Activated CD4-positive, alpha-beta T cell treated with anti-CD3 and anti-CD28 coated beads, Interleukin-2, amount 50 U/mL, for 1 hour (primary cell): ENCODE measurements around the gene CEP350.
"Not testable (repeated sequence)": the region's sequence is repeated elsewhere in the genome, so short reads cannot be mapped to it uniquely, and the experiment has no call there.

Source experiments
- DNase-seq: peaks from one replicate; pipeline ENCODE4 v3.0.0-alpha.2; 2020

Gene CEP350

DNA sequence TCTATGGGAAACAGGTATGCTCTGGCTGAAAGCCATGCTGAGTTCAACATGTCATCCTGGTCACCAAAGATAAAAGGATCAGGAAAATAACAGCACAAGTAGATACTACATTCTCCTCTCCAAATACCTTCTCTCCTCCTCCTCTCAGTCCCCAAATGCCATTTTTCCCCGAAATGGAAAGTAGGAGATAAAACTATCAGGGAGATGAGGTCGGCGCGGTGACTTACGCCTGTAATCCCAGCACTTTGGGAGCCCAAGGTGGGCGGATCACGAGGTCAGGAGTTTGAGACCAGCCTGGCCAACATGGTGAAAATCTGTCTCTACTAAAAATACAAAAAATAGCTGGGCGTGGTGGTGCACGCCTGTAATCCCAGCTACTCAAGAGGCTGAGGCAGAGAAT is 179.1 kb downstream of the CEP350 start:
- DNase-seq, result not testable (repeated sequence)

DNA sequence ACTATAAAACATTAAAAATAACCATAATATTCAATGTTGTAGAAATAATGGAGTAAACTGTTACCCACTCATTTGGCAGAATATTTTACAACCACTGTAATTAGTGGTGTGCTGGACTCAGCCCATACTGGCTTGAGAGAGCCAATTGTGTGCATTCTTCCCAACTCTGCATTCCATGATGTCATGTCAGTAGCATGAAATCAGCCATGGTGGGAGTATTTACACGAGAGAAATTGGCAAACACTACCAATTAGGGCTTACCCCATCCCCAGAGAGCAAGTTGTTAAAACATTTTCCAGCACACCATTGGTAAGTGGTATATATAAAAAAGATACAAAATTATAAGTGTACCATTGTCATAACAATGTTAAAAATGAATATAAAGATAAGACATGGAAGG is 180.9 kb downstream of the CEP350 start:
- no peak for DNase-seq

DNA sequence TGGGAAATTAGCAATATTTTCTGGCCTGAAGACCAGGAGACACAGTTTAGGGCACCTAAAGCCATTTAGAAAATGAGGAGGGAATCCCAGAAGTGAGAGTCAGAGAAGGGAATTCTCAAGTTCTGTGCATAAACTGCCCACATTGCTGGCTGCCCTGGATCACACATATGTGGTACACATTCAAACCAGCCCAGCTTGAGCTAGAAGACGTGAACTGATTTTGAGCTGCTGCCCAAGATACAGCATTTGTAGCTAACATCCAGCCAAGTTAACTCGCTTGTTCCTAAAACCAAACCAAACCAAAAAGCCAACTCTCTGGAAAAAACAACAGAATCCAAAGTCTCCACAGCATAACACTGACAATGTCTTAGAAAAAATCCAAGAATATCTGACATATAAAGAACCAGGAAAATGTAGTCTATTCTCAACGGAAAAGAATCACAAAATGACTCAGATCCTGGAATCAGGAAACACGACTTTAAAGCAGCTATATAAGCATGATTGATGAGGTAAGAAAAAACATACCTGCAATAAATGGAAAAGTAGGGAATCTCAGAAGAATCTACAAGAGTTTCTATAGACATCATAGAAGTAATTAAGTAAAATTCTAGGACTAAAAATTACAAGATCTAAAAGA is 181.8 kb downstream of the CEP350 start:
- no peak for DNase-seq

- no peak for DNase-seq
Observed at GRCh38 chr1:180136968-180137356, 182.4 kb downstream of the CEP350 start.

- no peak for DNase-seq
Observed at GRCh38 chr1:180137776-180138175, 183.2 kb downstream of the CEP350 start.

- DNase-seq, result no peak
Observed at GRCh38 chr1:180141381-180141934, 186.8 kb downstream of the CEP350 start.

DNA sequence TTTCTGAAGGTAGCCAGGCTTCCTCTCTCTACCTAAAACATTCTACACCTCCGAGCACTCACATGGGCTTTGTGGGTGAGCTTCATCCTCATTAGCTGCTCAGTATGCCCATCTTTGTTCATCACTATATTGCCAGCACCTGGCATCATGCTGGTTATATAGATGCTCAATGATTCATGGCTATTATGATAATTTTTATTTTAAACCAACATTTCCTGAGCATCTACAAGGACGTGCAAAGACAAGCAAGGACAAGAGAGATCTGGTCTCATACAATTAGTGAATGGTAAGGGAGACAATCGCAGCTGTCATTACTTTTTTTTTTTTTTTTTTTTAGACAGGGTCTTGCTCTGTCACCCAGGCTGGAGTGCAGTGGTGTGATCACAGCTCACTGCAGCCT is 188.7 kb downstream of the CEP350 start:
- no peak for DNase-seq

GRCh38 chr1:180144659-180145357 is 190.2 kb downstream of the CEP350 start:
- DNase-seq, result no peak

DNA sequence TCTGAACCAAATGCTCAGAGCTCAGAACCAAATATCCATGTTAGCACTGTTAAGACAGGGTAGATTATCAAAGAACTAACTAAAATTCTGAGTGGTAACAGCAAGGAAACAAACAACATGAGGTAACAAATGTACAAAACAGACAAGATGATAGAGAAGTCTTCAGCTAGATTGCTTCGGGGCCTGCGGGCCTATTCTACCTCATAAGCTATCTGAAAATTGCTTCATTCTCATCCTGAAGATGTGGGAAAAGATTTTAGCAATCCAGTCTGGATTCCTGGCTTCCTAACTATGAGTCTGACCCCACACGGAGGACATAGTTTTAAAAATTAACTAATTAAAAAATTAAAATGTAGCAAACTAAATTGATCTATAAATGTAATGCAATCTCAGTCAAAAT is 190.8 kb downstream of the CEP350 start:
- DNase-seq, result no peak

DNA sequence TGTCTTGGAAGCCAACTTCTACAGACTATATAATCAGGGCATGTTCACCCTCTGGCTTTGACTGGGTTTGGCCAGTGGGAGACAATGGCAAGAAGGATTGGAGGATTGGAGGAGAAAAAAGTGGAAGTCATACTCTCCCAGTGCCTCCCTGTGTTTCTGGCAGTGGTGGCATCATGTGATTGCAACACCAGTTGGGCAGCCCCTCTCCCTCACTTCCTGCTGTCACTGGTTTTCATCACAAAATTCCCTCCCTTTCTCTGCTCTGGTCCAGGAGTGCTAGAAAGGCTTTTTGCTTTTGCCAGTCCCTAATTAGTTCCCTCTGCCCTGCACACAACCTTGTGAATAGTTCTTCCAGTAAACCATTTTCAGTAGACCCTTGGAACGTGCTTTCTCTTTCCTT is 196.4 kb downstream of the CEP350 start:
- no peak for DNase-seq

GRCh38 chr1:180151508-180151907 is 196.9 kb downstream of the CEP350 start:
- DNase-seq, result no peak

- no peak for DNase-seq
Observed at GRCh38 chr1:180152588-180152987, 198.0 kb downstream of the CEP350 start.

GRCh38 chr1:180153032-180153431 is 198.4 kb downstream of the CEP350 start:
- DNase-seq, result no peak

DNA sequence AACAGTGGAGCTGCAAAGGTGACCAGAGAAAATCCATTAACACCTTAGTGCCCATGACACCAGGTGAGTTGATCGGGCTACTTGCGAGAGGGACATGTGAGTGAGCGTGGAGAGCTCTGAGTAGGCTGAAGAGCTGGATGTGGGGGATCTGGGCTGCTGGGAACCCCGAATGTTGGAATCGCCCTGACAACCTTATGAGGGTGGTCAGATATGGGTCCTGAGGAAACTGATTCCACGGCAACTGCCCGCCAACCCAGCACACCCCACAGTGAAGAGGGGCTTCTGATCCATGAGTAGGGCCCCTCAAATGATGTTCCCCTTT is 199.4 kb downstream of the CEP350 start:
- DNase-seq, result no peak

- peak; percentile 86 for DNase-seq
Observed at GRCh38 chr1:180154325-180155181, 199.9 kb downstream of the CEP350 start, which contains the start of gene QSOX1. Gene QSOX1 (plus strand): TSS chr1:180154869. CDS start chr1:180154908, 39 bp downstream.

- peak; percentile 8 for DNase-seq
Observed at GRCh38 chr1:180155182-180155682, 200.6 kb downstream of the CEP350 start.

GRCh38 chr1:180156201-180156600 is 201.6 kb downstream of the CEP350 start:
- DNase-seq, result no peak

GRCh38 chr1:180156631-180157091 is 202.1 kb downstream of the CEP350 start:
- DNase-seq, result no peak

- DNase-seq, result no peak
Observed at GRCh38 chr1:180157108-180157507, 202.5 kb downstream of the CEP350 start.

DNA sequence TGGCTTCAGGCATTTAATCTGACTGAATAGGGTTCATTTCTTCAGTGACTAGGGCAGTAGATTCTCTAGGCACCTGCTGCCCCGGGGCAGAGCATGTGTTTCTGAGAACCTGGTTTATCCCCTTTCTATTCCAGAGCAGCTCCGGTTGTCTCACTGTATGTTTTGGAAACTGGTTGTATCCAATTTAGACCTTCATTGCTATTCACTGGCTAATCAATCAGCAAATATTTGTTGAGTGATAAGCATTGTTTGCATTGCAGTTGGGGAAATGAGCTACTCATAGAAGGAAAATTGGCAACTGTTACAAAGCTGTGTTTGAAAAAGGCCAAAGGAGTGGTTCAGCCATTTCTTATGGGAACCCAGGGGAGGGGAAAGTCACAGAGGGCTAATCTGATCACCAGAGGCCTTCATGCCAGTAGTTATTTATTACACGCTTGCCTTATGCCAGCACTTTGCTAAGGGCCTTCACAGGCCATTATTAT is 203.0 kb downstream of the CEP350 start:
- DNase-seq, result no peak

DNA sequence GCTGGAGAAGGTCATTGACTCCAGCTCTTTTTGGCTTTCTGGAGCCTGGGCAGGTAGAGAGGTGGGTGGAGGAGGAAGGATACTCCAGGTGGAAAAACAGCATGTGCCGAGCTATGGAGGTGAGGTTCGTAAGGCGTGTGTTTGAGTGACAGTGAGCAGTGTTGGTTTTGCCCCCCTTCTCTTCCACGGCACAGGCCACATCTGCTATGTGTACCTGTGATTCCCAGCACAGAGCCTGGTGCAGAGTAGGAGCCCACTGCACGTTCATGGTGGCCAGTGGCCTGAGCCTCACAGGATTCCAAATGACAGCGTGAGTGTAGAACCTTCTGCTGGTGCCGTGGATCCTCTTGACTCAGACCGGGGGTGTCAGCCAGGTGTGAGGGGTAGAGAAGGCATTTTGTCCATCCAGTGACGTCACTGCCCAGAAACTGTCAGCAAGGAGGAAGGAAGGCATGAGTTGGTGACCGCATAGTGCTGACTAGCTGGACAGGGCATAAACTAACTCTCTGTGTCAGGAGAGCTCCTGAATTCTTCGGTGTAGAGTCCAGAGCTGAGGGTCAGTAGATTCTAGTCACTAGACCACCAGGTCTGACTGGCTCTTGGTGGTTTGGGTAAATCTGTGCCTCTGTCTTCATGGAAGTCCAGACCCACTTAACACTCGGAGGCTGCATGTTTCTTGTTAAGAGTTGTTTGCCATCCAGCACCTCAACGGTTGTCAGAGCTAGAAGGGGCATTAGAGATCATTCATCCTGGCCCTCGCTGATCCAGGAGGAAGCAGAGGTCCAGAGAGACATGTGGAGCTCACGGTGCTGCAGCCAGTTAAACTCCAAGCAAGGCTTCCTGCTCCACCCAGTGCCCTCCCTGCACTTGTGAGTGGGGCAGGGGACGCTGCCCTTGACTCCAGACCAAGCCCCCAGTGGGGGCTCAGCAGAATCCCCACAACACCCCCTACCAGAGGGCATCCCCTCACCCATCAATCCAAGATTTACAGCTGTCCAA is 203.8 kb downstream of the CEP350 start:
- DNase-seq, result no peak

DNA sequence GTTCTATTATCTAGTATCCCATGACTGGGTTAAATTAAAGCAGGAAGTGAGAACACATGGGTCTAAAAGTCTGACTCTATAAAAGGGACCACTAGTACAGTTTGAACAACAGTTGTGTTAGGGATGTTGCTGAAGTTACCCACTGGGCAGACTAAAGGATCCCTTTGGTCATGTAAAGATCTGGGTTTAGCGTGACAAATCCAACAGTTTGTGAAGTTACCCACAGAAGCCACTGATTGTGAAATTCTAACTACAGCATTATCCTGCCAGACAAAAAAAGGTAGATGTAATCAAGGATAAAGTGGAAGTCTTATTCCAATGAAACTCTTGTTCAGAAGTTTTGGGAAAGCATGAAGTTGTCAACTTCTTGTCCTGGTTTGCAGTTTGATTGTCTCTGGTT is 205.7 kb downstream of the CEP350 start:
- no peak for DNase-seq
